GM10248 (cell line): ENCODE data around the gene SOST.

Source experiments
- CTCF ChIA-PET: fragments of 300-600 bp; sonication (Branson Sonifier 250); formaldehyde crosslinking; extraction: SDS; loops from one replicate; lab custom pipeline; 2021; ENCODE audit warnings: antibody characterized with exemption; lab: Yijun Ruan, JAX
- POLR2A ChIA-PET: fragments of 350-650 bp; sonication (Branson Sonifier 250); formaldehyde crosslinking; extraction: SDS; loops from one replicate; lab custom pipeline; 2020; ENCODE audit warnings: antibody characterized with exemption; lab: Yijun Ruan, JAX
- DNase-seq: peaks from one replicate; pipeline ENCODE4 v3.0.0; 2012; ENCODE audit errors: extremely low spot score
- CTCF ChIP-seq: IDR thresholded peaks from 2 replicates; pipeline ENCODE4 v1.5.1; 2012; ENCODE audit warnings: mild to moderate bottlenecking, low read depth; ENCODE audit errors: extremely low read depth, missing control alignments, control extremely low read depth

Gene SOST

GRCh38 chr17:43778337-43779144 is 19.9 kb upstream of the SOST start, which contains the start of gene DUSP3:
Gene DUSP3, minus strand, starts transcription at chr17:43778977. Its CDS starts 53 bp downstream, at chr17:43778924.
- peak; percentile 95 for DNase-seq
- no peak for TF ChIP-seq CTCF
- CTCF ChIA-PET: interaction anchor here (0.7 to 5.4 kb wide), 6 partner anchors 12 to 202 kb away, joined by 3 to 45 read pairs (median 4); no protein-coding TSS in a partner anchor
- POLR2A ChIA-PET: interaction anchor here (0.6 kb wide), 1 partner anchor 1053 kb away, joined by 4 read pairs; no protein-coding TSS in a partner anchor

- POLR2A ChIA-PET: interaction anchor here (0.7 kb wide), 1 partner anchor 114 kb away, joined by 9 read pairs; no protein-coding TSS in a partner anchor
- TF ChIP-seq CTCF: no peak
- CTCF ChIA-PET: interaction anchor here (1.1 to 5.4 kb wide), 5 partner anchors 8 to 197 kb away, joined by 3 to 45 read pairs (median 6); no protein-coding TSS in a partner anchor
Measured at GRCh38 chr17:43774304-43775250, 16.0 kb upstream of the SOST start.

GRCh38 chr17:43772877-43773648 is 14.5 kb upstream of the SOST start:
- POLR2A ChIA-PET: no interaction called here
- DNase-seq: peak; percentile 13
- CTCF ChIA-PET: interaction anchor here (0.8 to 2.7 kb wide), 3 partner anchors 12 to 80 kb away, joined by 3 to 9 read pairs (median 4); partner anchors contain the start of gene CD300LG
- TF ChIP-seq CTCF: no peak

More at GRCh38 chr17:43774304-43775250, 16.0 kb upstream of the SOST start:
- no peak for DNase-seq

- TF ChIP-seq CTCF: no peak
- DNase-seq: no peak
- ChIA-PET POLR2A (no interaction called here), CTCF (no interaction called here)
Measured at GRCh38 chr17:43771463-43771862, 12.9 kb upstream of the SOST start.

GRCh38 chr17:43770957-43771356 is 12.4 kb upstream of the SOST start:
- no peak for DNase-seq
- TF ChIP-seq CTCF: no peak
- ChIA-PET POLR2A (no interaction called here), CTCF (interaction anchor here (2.0 kb wide), 1 partner anchor 11 kb away, joined by 7 read pairs; no protein-coding TSS in a partner anchor)
